HG02981 (cell line): Measurements from ENCODE around the gene EVL.
"Not testable (repeated sequence)": the region's sequence is repeated elsewhere in the genome, so short reads cannot be mapped to it uniquely, and the experiment has no call there.

Experiments used
- ATAC-seq: cut with Tn5 transposase; IDR thresholded peaks from one replicate; pipeline ENCODE4 v1.9.1; 2021; ENCODE audit warnings: mild to moderate bottlenecking, moderate library complexity; ENCODE audit not compliant: unreplicated experiment

EVL gene, protein sequence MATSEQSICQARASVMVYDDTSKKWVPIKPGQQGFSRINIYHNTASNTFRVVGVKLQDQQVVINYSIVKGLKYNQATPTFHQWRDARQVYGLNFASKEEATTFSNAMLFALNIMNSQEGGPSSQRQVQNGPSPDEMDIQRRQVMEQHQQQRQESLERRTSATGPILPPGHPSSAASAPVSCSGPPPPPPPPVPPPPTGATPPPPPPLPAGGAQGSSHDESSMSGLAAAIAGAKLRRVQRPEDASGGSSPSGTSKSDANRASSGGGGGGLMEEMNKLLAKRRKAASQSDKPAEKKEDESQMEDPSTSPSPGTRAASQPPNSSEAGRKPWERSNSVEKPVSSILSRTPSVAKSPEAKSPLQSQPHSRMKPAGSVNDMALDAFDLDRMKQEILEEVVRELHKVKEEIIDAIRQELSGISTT

DNA sequence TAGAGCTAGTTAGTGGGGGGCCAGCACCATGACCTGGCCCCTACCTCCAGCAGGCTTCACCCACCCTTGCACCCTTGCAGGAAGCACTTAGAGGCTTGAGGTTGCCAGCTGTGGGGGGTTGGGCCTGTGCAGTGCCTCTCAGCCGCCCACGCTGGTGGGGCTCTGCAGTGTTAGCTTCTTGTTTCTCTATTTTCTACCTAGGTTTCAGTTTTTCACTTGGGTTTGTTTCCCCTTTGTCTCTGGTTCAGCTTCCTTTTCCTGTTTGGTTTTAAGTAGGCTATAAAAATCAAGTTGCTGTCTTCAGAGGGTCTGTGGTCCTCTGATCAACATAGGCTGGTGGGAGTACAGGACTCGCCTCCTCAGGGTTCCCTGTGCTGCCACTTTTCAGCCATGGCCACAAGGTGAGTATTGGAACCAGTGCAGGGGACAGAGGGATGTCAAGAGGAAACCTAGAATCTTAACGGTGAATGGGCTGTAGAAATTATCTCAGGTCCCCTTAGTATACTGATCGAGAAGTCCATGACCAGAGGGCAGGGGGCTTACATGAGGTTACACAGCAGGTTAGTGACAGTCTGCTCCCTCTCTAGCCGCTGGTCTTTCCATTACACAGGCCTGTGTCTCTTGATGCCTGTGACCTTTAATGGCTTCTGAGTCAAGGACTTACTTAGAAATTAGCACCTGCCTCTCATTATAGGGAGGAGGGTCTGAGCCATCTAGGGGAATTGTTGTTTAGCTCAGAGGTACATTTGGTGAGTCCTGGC, at the start of gene EVL:
Gene EVL, plus strand, starts transcription at position 312 of the 761 bp plus-strand sequence. Its CDS starts 79 bp downstream, at position 391.
- peak; percentile 38 for ATAC-seq

DNA sequence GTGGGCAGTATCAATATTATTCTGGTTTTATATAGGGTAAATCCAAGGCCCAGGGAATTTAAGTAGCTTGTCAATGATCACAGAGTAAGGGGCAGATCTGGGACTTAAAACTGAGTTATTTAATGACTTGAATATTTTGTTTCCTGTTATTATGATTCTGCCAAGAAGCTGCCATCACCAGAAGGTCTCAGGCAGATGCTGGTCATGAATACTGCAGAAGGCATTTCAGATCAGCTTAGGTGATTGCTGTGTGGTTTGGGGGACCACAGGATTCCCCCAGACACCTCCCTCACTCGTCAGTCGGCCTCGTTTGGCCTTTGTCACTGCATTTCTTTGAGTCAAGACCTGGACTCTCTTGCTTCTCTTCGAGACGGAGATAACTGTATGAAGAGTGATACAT, 47.7 kb upstream of the EVL start:
- no peak for ATAC-seq

DNA sequence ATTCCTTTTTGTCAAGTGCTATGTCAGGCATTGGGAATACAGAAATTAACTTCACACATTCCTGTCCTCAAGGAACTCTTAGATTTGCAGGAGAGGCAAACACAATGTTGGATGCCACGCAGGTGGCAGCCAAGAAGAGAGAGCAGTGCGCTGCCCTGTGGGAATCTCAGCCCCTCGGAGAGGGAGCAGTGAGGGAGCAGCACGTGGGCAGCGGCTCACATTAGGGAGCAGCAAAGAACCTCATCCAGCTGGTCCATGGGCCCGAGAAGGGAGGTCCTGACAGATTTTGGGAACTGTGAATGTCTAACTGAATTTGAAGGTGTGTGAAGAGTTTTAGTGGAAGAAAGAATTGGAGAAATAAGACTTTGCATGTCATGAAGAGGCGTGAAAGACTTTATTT, 47.2 kb upstream of the EVL start:
- ATAC-seq, result no peak

DNA sequence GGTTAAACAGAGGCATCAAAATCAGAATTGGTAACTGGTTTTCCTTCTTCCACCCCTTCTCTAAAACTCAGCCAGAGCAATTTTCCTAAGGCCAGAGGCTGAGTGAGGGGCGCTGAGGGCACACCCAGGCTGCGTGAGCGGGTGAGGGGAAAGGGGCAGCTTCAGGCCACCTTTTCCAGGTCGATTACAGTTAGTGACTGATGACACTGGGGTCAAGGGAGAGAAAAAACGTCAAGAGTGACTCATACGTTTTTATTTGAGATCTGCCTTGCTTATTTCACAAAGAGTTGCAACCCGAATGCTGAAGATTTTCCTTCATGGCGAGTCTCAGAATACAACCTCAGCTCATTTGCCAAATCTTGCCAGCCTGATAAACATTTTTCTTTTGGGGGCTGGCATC, 46.7 kb upstream of the EVL start:
- no peak for ATAC-seq

DNA sequence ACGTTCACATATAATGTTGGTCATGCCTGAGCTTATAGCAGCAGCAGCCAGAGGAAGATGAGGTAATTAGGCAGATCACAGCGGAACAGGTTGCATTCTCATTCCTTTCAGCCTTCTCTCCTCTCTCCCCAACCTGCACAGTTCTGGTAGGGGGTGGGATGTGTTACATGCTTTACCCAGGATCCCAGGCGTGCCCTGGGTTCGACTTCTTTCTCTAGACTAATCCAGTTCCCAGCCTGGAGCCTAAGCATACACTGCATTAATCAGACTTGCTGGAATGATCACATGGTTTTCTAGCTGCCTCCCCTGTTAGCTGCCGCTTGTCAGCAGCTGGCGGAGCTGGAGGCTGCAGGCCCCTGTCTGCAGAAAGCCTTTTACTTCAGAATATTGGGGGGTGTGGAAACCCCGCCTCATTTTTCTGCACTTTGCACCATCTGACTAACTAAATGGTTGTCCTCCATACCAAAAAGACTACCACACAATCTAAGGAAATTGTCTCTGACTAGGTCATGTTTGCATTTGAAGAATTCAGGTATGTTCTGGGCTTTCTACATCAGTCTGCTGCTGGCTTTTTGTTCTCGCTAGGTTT, 46.0 kb upstream of the EVL start:
- ATAC-seq, result no peak

DNA sequence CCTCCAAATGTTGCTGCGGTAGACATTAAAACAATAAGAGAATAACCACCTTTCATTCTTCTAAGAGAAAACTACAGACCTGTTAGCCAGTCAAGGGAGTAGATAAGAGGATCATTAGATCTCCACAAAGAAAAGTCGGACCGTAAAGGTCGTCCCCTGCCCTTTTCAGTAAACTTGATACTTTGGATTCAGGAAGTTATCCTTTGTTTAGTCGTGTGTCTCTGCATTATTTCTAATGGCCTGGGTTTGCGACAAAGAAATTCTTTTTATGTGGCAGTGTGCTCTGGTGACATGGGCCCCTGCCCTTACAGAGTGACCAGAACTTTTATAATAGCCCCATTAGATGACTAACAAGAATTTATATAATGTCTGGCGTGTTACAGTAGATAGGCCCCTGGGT, 44.6 kb upstream of the EVL start:
- ATAC-seq, result no peak

DNA sequence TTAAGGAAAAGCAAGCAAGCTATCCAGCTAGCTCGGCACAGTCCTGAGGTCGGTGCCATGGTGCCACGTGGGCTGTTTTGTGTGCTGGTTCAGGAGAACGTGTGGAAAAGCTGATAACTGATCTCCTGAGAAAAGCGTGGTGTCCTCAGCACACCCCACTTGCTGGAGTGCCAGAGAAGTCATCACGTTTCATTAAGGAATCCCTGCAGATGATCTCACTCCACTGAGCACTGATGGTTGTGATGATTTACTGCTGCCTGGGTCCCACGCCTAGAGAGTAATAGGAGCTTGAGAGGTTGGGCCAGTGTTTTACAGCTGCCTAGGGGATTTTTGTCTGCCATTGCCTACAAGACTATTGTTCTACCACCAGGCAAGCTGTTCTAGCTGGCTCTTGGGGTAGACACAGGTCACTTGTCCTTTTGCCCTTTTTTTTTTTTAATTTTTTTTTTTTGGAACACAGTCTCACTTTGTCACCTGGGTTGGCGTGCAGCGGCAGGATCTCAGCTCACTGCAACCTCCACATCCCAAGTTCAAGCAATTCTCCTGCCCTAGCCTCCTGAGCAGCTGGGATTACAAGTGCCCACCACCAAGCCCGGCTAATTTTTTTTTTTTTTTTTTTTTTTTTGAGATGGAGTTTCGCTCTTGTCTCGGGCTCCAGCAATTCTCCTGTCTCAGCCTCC, 42.3 kb upstream of the EVL start:
- ATAC-seq, result no peak

DNA sequence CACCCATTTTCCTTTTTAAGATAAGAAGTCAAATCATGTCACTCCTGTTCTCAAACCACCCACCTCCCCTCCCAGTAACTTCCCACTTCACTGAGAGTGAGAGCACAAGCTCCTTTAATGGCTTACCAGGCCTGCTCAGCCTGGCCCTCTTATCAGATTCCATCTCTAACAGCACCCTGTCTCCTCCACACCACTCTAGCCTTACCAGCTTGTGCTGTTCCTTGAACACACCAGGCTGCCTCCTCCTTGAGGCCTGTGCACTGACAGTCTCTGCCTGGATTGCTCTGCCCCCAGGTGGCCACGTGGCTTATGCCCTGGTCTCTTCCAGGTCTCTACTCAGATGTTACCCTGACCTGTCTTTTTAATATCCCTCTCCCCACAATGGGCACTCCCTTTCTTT, 40.1 kb upstream of the EVL start:
- peak; percentile 57 for ATAC-seq

DNA sequence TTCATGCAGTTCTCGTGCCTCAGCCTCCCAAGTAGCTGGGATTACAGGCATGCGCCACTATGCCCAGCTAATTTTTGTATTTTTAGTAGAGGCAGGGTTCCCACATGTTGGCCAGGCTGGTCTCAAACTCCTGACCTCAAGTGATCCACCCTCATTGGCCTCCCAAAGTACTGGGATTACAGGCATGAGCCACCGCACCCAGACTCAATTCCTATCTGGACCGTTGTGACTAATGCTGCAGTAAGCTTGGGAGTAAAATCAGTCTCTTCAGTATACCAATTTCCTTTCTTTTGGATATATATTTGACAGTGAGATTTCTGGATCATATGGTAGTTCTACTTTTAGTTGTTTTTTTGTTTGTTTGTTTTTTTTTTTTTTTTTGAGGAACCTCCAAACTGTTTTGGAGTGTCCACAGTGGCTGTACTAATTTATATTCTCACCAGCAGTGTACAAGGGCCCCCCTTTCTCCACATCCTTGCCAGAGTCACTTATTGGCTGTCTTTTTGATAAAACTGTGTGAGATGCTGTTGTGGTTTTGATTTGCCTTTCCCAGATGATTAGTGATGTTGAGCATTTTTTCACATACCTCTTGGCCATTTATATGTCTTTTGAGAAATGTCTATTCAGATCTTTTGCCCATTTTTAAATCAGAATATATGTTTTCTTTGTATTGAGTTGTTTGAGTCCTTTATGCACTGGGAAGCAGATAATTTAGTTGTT, 37.3 kb upstream of the EVL start:
- no peak for ATAC-seq

DNA sequence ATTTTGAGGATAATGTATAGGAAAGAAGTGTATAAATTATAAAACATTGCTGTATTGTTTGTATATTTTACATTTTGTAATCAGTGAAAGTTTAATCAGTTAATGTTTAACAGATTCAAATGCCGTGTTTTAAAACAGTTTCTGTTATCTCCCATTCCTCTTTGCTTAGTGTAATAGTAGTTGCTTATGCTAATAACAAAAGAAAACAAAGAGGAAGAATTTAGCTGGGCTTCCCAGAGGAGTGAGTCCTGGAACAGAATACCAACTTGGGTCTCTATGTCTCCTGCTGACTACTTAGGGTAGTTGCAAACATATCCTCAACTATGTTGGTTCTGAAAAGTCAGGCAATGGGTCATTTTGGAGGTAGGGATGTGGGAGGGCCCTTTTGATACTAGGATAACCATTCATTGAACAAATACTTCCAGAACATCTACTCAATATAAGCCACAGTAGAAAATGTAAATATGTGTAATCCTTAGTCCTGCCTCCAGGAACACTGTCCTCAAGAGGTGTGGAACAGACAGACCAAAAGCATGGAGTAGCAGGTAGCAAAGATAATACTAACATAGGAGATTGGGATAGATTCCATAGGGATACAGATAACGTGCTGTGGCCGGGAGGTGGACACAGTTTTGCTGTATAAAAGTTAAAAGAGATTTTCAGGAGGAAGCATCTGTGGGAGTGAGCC, 36.1 kb upstream of the EVL start:
- no peak for ATAC-seq

DNA sequence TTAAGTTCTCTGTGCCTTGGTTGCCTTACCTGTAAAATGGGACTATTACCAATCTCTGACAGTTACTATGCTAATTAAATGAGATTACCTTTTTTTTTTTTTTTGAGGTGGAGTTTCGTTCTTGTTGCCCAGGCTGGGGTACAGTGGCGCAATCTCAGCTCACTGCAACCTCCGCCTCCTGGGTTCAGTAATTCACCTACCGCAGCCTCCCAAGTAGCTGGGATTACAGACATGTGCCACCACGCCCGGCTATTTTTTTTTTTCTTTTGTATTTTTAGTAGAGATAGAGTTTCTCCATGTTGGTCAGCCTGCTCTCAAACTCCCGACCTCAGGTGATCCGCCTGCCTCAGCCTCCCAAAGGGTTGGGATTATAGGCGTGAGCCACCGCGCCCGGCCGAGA, 35.2 kb upstream of the EVL start:
- ATAC-seq, result not testable (repeated sequence)

DNA sequence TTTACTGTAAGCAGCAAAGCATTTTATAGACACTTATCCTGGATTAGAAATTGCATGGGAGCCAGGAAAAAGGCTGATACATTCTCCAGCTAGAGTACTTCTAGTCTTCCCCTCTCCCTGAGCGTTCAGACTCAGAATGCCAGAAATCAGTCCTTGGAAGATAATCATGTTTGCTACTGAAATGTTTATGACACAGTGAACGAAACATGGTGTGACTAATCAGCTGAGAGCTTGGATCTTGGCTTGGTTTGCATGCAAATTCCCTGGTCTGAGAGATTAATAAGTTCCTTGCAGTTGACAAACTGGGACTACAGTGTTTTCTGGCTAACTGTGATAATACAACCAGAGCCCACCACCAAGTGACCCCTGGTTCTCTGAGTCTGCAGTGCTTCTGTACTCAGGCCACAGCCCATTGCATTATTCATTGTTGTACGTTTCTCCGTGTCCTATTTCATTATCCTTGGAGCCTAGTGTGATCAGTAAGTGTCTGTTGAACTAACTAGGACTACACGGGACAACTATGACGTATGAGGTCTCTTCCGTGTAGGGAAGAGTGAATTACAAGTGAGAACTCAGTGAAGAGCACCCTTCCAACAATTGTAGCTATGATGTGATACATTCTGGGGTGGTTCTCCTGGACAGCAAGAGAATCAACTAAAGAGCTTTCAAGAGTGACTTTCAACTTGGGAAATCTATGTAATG, 34.6 kb upstream of the EVL start:
- ATAC-seq, result no peak

DNA sequence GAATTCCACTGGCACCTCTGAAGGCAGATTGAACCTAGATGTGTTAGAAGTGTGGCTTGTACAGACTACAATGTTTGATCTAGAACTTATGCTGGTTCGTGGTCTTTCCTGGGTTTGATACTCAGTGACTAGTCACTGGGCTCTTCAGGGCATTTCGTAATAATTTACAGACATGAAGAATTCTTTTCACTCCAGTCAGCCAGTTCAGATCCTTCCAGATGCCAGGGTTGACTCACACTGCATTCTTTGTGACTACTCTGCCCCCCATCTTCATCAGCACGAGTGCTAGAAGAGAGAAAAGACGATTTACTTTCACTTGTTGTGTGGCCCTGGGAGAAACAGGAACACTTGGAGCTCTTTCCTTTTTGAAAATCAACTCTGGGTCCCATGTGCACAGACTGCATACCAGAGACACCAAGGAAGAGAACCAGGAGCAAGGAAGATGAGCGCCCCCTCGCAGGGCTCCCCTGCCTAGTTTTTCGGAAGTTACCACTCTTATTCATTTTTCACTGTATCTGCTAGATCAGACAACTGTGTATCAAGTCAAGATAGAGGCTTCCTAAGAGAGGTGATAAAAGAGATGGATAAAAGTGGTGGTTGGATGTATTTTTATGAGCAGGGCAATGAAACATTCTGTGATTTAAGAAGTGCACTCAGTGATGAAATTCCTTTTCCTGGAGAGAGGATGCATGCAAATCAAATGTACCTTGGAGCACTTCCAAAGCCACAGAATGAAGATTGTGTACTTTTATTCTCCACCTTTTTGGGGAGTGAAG, 33.5 kb upstream of the EVL start:
- no peak for ATAC-seq

DNA sequence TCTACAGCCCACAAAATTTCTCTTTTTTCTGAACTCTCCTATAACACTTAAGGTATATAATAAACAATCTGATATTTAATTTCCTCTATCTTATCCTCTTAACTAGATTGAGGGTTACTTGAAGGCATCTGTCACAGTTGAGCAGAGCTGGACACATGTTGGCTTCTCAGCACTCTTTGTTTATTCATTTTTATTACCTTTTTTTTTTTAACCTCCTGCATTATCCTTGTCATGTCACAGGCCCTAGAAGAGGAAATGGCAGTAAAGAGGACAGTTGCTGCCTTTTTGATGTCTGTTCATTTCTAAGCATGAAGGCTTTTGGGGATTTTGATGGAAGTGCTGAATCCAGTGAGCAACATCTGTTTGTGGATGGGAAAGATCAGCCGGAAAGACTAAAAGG, 32.5 kb upstream of the EVL start:
- no peak for ATAC-seq

DNA sequence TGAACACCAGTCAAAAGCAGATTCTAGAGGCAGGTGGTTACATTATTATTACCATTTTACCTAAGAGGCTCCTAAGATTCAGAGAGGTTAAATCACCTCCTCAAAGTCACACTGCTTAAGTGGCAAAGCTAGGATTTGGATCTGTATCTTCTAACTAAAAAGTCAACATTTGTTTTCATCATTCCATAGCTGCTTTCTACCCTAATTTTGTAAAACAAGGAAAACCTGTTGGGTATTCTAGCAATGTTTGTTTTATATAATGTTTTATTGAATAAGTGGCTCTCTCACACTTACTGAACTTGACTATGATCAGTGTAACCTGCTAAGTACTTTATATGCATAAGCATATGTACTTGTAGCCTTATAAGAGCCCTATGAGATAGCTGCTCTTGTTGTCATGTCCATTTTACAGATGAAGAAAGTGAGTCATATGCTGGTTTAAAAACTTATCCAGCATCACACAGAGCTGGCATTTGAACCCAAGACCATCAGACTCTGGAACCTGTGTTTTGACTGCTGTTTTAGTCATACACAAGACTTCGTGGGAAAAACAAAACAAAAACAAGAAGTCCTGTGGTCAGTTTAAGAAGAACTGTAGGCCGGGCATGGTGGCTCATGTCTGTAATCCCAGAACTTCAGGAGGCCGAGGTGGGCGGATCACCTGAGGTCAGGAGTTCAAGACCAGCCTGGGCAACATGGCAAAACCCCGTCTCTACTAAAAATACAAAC, 31.7 kb upstream of the EVL start:
- no peak for ATAC-seq

DNA sequence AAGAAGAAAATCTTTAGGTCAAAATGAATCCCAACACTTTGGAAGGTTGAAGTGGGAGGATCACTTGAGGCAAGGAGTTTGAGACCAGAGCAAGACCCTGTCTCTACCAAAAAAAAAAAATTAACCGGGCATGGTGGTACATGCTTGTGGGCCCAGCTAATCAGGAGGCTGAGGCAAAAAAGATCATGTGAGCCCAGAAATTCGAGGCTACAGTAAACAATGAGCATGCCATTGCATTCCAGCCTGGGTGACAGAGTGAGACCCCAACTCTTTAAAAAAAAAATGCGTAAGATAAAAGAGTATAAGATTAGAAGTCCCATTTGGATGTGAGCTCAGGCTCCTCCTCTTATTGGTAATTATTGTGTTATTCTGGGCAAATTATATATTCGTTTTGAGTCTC, 30.8 kb upstream of the EVL start:
- ATAC-seq, result no peak

DNA sequence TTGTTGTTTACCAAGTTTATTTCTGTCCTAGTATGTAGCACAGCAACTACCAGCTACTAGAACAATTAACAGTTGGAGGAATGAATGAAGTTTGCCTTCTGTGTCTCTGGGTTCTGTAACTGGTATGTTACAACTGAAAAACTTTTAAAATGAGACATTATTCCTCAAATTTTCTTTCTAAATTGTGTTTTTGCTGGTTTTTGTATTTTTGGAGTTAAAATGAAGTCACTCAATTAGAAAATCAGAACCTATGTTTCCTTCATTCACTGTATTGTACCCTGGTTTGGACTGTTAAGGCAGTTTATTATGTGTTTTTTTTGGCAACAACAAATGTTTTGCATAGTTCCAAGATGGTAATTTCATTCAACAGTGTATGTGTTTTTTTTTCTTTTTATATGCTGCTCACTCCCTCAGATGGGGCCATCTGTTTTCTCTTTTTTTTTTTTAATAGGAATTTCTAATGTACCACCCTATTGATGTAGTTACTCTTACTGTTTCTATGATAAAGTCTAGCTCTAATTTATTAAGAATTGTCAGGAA, 30.2 kb upstream of the EVL start:
- ATAC-seq, result no peak

DNA sequence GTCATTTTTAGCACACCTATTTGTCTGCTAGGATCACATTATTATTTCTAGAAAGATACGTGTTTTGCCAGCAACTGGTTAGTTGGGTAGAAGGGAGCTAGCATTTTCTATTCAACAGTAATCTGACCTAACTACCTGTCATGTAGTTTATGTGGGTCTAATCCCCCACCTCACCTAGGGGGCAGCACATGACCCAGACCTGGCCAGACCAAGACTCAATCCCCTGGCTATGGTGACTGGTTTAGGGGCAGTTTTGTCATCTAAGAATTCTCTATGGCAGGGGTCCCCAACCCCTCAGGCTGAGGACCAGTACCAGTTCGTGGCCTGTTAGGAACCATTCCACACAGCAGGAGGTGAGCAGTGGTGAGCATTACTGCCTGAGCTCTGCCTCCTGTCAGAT, 29.5 kb upstream of the EVL start:
- no peak for ATAC-seq
